H9 (cell line): ENCODE data around the gene TSC1. TPM values are rescaled to one million over a fixed set of nuclear protein-coding genes. Genes with fewer than 3 reads are reported as not detected.

ENCODE experiments used
- DNase-seq: peaks from one replicate; pipeline ENCODE4 v3.0.0-alpha.2; 2017
- H2AFZ ChIP-seq: one replicate; pipeline ENCODE4 v1.6.1; 2013; ENCODE audit warnings: mild to moderate bottlenecking, low read length, control low read depth, moderate library complexity
- H2AK5ac ChIP-seq: 2 replicates; pipeline ENCODE4 v1.6.1; 2013; ENCODE audit warnings: low read length, control low read depth, mixed read lengths; ENCODE audit not compliant: insufficient read length
- H2BK120ac ChIP-seq: one replicate; pipeline ENCODE4 v1.6.1; 2013; ENCODE audit warnings: low read depth, mild to moderate bottlenecking, low read length, control low read depth, inconsistent platforms; ENCODE audit not compliant: poor library complexity, severe bottlenecking
- H2BK12ac ChIP-seq: 2 replicates; pipeline ENCODE4 v1.6.1; 2013; ENCODE audit warnings: low read length, control low read depth, mixed read lengths, low read depth; ENCODE audit not compliant: insufficient read length
- H2BK15ac ChIP-seq: 2 replicates; pipeline ENCODE4 v1.6.1; 2013; ENCODE audit warnings: low read depth, low read length, control low read depth
- H2BK20ac ChIP-seq: one replicate; pipeline ENCODE4 v1.6.1; 2013; ENCODE audit warnings: low read depth, mild to moderate bottlenecking, low read length, control low read depth, inconsistent platforms; ENCODE audit not compliant: poor library complexity, severe bottlenecking
- H2BK5ac ChIP-seq: 2 replicates; pipeline ENCODE4 v1.6.1; 2013; ENCODE audit warnings: low read length, control low read depth, mixed read lengths; ENCODE audit not compliant: insufficient read length
- H3K14ac ChIP-seq: 2 replicates; pipeline ENCODE4 v1.6.1; 2013; ENCODE audit warnings: low read length, control low read depth; ENCODE audit not compliant: insufficient read depth
- H3K18ac ChIP-seq: 2 replicates; pipeline ENCODE4 v1.6.1; 2013; ENCODE audit warnings: low read depth, mild to moderate bottlenecking, mixed read lengths, low read length, control low read depth; ENCODE audit not compliant: insufficient read length
- H3K23ac ChIP-seq: 2 replicates; pipeline ENCODE4 v1.6.1; 2013; ENCODE audit warnings: low read length, control low read depth, mixed read lengths, low read depth; ENCODE audit not compliant: insufficient read length
- H3K23me2 ChIP-seq: 2 replicates; pipeline ENCODE4 v1.6.1; 2013; ENCODE audit warnings: low read depth, mild to moderate bottlenecking, mixed read lengths, low read length, control low read depth; ENCODE audit not compliant: insufficient read length, poor library complexity, severe bottlenecking
- H3K27ac ChIP-seq: 2 replicates; pipeline ENCODE4 v1.5.1; 2013; ENCODE audit warnings: low read length, control low read depth, mixed read lengths, low read depth; ENCODE audit not compliant: insufficient read length
- H3K27me3 ChIP-seq: 2 replicates; pipeline ENCODE4 v1.6.1; 2013; ENCODE audit warnings: low read length, control low read depth, inconsistent platforms; ENCODE audit not compliant: insufficient read depth
- H3K4ac ChIP-seq: 2 replicates; pipeline ENCODE4 v1.6.1; 2013; ENCODE audit warnings: low read depth, mild to moderate bottlenecking, control low read depth, inconsistent platforms, low read length, moderate library complexity
- H3K4me1 ChIP-seq: 2 replicates; pipeline ENCODE4 v1.6.1; 2013; ENCODE audit warnings: low read length, control low read depth, inconsistent platforms; ENCODE audit not compliant: insufficient read depth
- H3K4me2 ChIP-seq: 2 replicates; pipeline ENCODE4 v1.6.1; 2013; ENCODE audit warnings: low read length, control low read depth, mixed read lengths; ENCODE audit not compliant: insufficient read length, insufficient read depth
- H3K56ac ChIP-seq: 2 replicates; pipeline ENCODE4 v1.6.1; 2013; ENCODE audit warnings: low read depth, mild to moderate bottlenecking, mixed read lengths, low read length, control low read depth; ENCODE audit not compliant: insufficient read length
- H3K79me1 ChIP-seq: 2 replicates; pipeline ENCODE4 v1.6.1; 2013; ENCODE audit warnings: low read depth, mild to moderate bottlenecking, moderate library complexity, low read length, control low read depth, inconsistent platforms; ENCODE audit not compliant: insufficient read depth, poor library complexity, severe bottlenecking
- H3K79me2 ChIP-seq: 2 replicates; pipeline ENCODE4 v1.6.1; 2013; ENCODE audit warnings: low read length, control low read depth, inconsistent platforms; ENCODE audit not compliant: insufficient read depth
- H3K9ac ChIP-seq: 2 replicates; pipeline ENCODE4 v1.6.1; 2013; ENCODE audit warnings: low read length, control low read depth, mixed read lengths; ENCODE audit not compliant: insufficient read length; ENCODE audit errors: extremely low read depth
- H3K9me3 ChIP-seq: one replicate; pipeline ENCODE4 v1.6.1; 2013; ENCODE audit warnings: low read depth, low read length, inconsistent platforms; ENCODE audit not compliant: control insufficient read depth
- H3T11ph ChIP-seq: one replicate; pipeline ENCODE4 v1.6.1; 2013; ENCODE audit warnings: mild to moderate bottlenecking, low read length, control low read depth, inconsistent platforms
- H4K20me1 ChIP-seq: one replicate; pipeline ENCODE4 v1.6.1; 2013; ENCODE audit not compliant: control insufficient read depth, insufficient read length, insufficient read depth
- H4K5ac ChIP-seq: 2 replicates; pipeline ENCODE4 v1.6.1; 2013; ENCODE audit warnings: low read depth, mild to moderate bottlenecking, mixed read lengths, low read length, control low read depth; ENCODE audit not compliant: insufficient read length
- H4K8ac ChIP-seq: replicated peaks from 2 replicates; pipeline ENCODE4 v1.6.1; 2013; ENCODE audit warnings: low read length, control low read depth, mixed read lengths, low read depth; ENCODE audit not compliant: insufficient read length
- H4K91ac ChIP-seq: 2 replicates; pipeline ENCODE4 v1.6.1; 2013; ENCODE audit warnings: low read depth, mild to moderate bottlenecking, moderate library complexity, mixed read lengths, low read length, control low read depth; ENCODE audit not compliant: insufficient read length
- H3K27ac Mint-ChIP-seq, 3 experiments: 2 replicates in 2 of 3; 3 replicates in 1 of 3; pipeline ENCODE4 v1.8.0; 2020 to 2021; ENCODE audit warnings: mixed read lengths in 3 of 3, mild to moderate bottlenecking in 1 of 3, moderate library complexity in 1 of 3
- H3K27me3 Mint-ChIP-seq: 2 replicates; pipeline ENCODE4 v1.8.0; 2021; ENCODE audit warnings: low read depth, mild to moderate bottlenecking, moderate library complexity, mixed read lengths
- H3K36me3 Mint-ChIP-seq, 3 experiments: 2 replicates in 2 of 3; 3 replicates in 1 of 3; pipeline ENCODE4 v1.8.0; 2020 to 2021; ENCODE audit warnings: low read depth in 3 of 3, mixed read lengths in 3 of 3; ENCODE audit not compliant: insufficient read depth in 1 of 3
- H3K4me1 Mint-ChIP-seq, 2 experiments: 2 replicates each; pipeline ENCODE4 v1.8.0; 2020; ENCODE audit warnings: mixed read lengths in 2 of 2
- H3K4me3 Mint-ChIP-seq, 2 experiments: 2 replicates in 1 of 2; 3 replicates in 1 of 2; pipeline ENCODE4 v1.8.0; 2020 to 2021; ENCODE audit warnings: mild to moderate bottlenecking in 2 of 2, mixed read lengths in 2 of 2, moderate library complexity in 1 of 2
- H3K9me3 Mint-ChIP-seq, 2 experiments: 2 replicates in 1 of 2; 3 replicates in 1 of 2; pipeline ENCODE4 v1.8.0; 2020; ENCODE audit warnings: mild to moderate bottlenecking in 2 of 2, mixed read lengths in 2 of 2, moderate library complexity in 1 of 2
- WGBS: extraction: QIAGEN DNeasy Blood & Tissue Kit; methylation state at CpG from one replicate; pipeline ENCODE4 v1.1.7; 2013; ENCODE audit warnings: missing lambda C conversion rate, low lambda C conversion rate, mixed read lengths; ENCODE audit not compliant: insufficient read length; ENCODE audit errors: extremely low coverage; 5-methylcytosine and 5-hydroxymethylcytosine counted together
- total RNA-seq: library from RNA; stranded (reverse); gene quantifications from 2 replicates; pipeline ENCODE4 v1.2.1, GENCODE V29; 2021
- TF ChIP-seq, protein P1 (sequence below): fragments of 200-600 bp; sonication (generic); conservative IDR thresholded peaks from 3 replicates; pipeline ENCODE4 v1.8.0; 2021; ENCODE audit warnings: antibody characterized with exemption, mild to moderate bottlenecking

Gene TSC1
- total RNA-seq, 1 experiment from 2014 or later: 32.7 TPM

DNA sequence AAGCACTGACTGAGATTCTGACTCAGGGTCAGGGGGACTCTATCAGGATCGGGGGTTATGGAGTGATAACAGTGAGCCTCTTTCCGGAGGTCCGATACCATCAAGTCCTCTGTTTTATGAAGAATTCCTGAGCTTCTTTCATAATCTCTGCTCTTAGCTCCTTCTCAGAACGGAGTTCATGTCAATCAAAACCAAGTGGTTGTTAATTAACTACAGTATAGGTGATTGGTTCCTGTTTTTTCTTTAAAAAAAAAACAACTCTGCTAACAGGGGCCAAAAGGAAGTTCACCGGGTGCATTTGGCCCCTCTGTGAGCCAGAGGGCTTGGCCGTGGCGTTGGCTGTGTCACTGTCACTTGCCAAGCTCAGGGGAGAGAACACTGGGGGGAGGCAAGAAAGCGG is 38.0 kb upstream of the TSC1 start:
- Histone ChIP-seq H3K4me2 (no peak overlapping the region), H3K4ac (no peak overlapping the region), H4K5ac (no peak overlapping the region), H3K79me1 (no peaks in the 10 kb centered on the region), H2AFZ (no peak overlapping the region), H3K18ac (no peak overlapping the region), H3K27me3 (peaks cover 6% of the 10 kb centered on the region; the same call in 1 of the 2 replicates), H2AK5ac (no peak overlapping the region), H3K4me1 (no peaks in the 10 kb centered on the region), H2BK15ac (no peak overlapping the region), H3K23me2 (no peaks in the 10 kb centered on the region), H3T11ph (no peak overlapping the region), H2BK120ac (no peak overlapping the region), H4K20me1 (no peaks in the 10 kb centered on the region), H3K14ac (no peak overlapping the region), H3K23ac (no peak overlapping the region), H2BK5ac (no peak overlapping the region), H3K27ac (no peak overlapping the region), H3K79me2 (no peaks in the 10 kb centered on the region), H2BK12ac (no peak overlapping the region), H2BK20ac (no peak overlapping the region), H4K8ac (no peak overlapping the region), H3K9ac (no peak overlapping the region), H4K91ac (no peak overlapping the region), H3K56ac (no peak overlapping the region), H3K9me3 (no peaks in the 10 kb centered on the region)
- Mint-ChIP-seq H3K9me3 (no peaks in the 10 kb centered on the region; a peak in 2 of 5 replicates), H3K36me3 (no peaks in the 10 kb centered on the region), H3K4me3 (no peak overlapping the region), H3K27ac (no peak overlapping the region), H3K27me3 (peaks cover 68% of the 10 kb centered on the region), H3K4me1 (peaks cover 12 to 18% of the 10 kb centered on the region in 2 experiments)
- no peak for DNase-seq
- TF ChIP-seq, protein P1, sequence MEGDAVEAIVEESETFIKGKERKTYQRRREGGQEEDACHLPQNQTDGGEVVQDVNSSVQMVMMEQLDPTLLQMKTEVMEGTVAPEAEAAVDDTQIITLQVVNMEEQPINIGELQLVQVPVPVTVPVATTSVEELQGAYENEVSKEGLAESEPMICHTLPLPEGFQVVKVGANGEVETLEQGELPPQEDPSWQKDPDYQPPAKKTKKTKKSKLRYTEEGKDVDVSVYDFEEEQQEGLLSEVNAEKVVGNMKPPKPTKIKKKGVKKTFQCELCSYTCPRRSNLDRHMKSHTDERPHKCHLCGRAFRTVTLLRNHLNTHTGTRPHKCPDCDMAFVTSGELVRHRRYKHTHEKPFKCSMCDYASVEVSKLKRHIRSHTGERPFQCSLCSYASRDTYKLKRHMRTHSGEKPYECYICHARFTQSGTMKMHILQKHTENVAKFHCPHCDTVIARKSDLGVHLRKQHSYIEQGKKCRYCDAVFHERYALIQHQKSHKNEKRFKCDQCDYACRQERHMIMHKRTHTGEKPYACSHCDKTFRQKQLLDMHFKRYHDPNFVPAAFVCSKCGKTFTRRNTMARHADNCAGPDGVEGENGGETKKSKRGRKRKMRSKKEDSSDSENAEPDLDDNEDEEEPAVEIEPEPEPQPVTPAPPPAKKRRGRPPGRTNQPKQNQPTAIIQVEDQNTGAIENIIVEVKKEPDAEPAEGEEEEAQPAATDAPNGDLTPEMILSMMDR: no peak
- no CpG with 5 or more reads among the region's 8 CpGs for WGBS
